ENCODE results near the gene FRMD4B. TPM values are rescaled to one million over a fixed set of nuclear protein-coding genes. Genes with fewer than 3 reads are reported as not detected.

Gene FRMD4B
- total and polyA plus RNA-seq, 4 donors: 16.6 to 96.4 (median 39.0) TPM

DNA sequence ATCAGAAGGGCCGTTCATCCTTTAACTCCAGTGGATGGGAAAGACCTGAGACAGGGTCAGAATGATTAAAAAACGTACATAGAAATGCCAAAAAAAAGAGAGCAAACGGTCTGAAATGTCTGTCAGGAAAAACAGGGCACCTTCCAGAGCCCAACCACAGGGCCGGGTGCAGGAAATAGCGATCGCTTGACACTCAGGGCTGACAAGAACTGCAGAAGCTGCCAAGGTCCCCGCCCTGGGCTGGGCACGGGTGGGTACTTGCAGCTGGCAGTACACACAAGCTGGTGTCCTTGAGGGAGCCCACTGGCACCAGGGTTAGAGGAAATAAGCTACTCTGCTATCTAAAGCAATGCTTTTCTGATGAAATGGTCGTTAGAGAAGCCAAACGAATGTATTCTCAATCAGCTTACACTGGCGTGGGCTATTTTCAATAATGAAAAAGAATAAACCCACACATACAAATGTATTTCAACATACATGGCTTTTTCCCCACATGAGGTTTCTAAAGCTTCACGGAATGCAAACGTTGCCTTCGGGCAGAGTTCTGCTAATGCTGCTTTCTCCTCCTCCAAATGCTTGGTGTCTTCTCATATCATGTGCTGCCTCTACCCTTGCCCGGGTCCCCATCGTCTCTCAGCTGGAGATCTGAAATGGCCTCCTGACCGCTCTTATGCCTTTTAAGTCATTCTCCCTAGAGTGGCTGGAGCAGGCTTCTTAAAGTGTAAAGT, 15.6 kb downstream of the FRMD4B start:
- peaks cover 0 to 4% (median 2%) of the 10 kb centered on the region in 4 donors for H3K36me3 ChIP-seq (ENCODE audit: control insufficient read depth in 4 of 4, insufficient read depth in 4 of 4, low read length in 4 of 4)
- peak overlapping the region in 1 of 2 donors; percentile 34 for H3K9ac ChIP-seq (ENCODE audit: insufficient read depth in 1 of 2, low read length in 2 of 2)
- TF ChIP-seq, protein P1, sequence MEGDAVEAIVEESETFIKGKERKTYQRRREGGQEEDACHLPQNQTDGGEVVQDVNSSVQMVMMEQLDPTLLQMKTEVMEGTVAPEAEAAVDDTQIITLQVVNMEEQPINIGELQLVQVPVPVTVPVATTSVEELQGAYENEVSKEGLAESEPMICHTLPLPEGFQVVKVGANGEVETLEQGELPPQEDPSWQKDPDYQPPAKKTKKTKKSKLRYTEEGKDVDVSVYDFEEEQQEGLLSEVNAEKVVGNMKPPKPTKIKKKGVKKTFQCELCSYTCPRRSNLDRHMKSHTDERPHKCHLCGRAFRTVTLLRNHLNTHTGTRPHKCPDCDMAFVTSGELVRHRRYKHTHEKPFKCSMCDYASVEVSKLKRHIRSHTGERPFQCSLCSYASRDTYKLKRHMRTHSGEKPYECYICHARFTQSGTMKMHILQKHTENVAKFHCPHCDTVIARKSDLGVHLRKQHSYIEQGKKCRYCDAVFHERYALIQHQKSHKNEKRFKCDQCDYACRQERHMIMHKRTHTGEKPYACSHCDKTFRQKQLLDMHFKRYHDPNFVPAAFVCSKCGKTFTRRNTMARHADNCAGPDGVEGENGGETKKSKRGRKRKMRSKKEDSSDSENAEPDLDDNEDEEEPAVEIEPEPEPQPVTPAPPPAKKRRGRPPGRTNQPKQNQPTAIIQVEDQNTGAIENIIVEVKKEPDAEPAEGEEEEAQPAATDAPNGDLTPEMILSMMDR (IDR thresholded peaks at IDR 0.05; ENCODE audit: control extremely low read depth, extremely low read depth): no peak
- H3K4me1 ChIP-seq (ENCODE audit: control insufficient read depth in 5 of 5, insufficient read depth in 5 of 5, low read length in 5 of 5): peaks cover 0 to 22% (median 4%) of the 10 kb centered on the region in 5 donors
- peak; percentile 79 for ATAC-seq (ENCODE audit: insufficient read depth, low FRiP score)
- H3K27ac ChIP-seq (ENCODE audit: low read depth in 1 of 2, low read length in 1 of 2): peak overlapping the region; percentile 22 to 85
- peak in 1 of 3 donors; percentile 49 for DNase-seq
- no peak overlapping the region for H3K4me3 ChIP-seq
- no peaks in the 10 kb centered on the region for H3K9me3 ChIP-seq (ENCODE audit: control insufficient read depth in 4 of 4, insufficient read depth in 3 of 4, low read length in 3 of 4)
- whole genome bisulfite sequencing, 2 donors: 15% methylated on average over 17 of the region's 17 CpGs
- no peaks in the 10 kb centered on the region for H3K27me3 ChIP-seq (ENCODE audit: control insufficient read depth in 3 of 3, insufficient read depth in 3 of 3, low read length in 2 of 3)

DNA sequence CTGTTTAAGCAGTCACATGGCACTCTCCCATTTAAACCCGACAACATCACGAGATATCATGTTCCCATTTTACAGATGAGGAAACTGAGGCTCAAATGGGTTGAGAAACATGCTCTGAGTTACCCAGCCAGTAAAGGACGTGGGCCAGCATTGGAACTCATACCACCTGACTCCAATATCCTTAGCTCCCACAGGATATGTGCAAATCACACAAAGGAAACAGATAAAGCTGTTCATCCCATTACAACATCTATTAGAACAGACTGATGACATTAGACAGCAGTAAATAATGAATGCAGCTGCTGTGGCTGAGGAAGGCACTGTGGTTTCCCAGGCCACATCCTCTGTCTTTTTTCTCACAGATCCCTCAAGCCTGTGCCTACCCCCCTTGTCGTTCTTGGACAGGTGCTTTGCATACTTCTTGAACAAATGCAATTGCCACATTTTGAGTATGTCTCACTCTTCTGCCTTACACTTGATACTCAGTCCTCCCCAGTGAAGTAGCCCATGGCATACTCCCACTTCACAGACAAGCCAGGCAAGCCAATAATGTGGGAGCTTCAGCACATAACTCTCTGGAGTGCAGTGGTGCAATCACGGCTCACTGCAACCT, 17.7 kb downstream of the FRMD4B start:
- H3K9me3 ChIP-seq (ENCODE audit: control insufficient read depth in 4 of 4, insufficient read depth in 3 of 4, low read length in 3 of 4): no peaks in the 10 kb centered on the region
- peaks cover 0 to 4% (median 2%) of the 10 kb centered on the region in 4 donors for H3K36me3 ChIP-seq (ENCODE audit: control insufficient read depth in 4 of 4, insufficient read depth in 4 of 4, low read length in 4 of 4)
- ATAC-seq (ENCODE audit: insufficient read depth, low FRiP score) (peak; percentile 14), DNase-seq (no peak)
- peaks cover 0 to 22% (median 4%) of the 10 kb centered on the region in 5 donors for H3K4me1 ChIP-seq (ENCODE audit: control insufficient read depth in 5 of 5, insufficient read depth in 5 of 5, low read length in 5 of 5)
- H3K9ac ChIP-seq (ENCODE audit: insufficient read depth in 1 of 2, low read length in 2 of 2): no peak overlapping the region
- H3K4me3 ChIP-seq: no peak overlapping the region
- peak overlapping the region in 1 of 2 donors; percentile 60 for H3K27ac ChIP-seq (ENCODE audit: low read depth in 1 of 2, low read length in 1 of 2)
- TF ChIP-seq, protein P1 (IDR thresholded peaks at IDR 0.05; ENCODE audit: control extremely low read depth, extremely low read depth): no peak
- 39 to 52% methylated on average over 5 of the region's 5 CpGs for WGBS, 2 donors
- H3K27me3 ChIP-seq (ENCODE audit: control insufficient read depth in 3 of 3, insufficient read depth in 3 of 3, low read length in 2 of 3): no peaks in the 10 kb centered on the region

DNA sequence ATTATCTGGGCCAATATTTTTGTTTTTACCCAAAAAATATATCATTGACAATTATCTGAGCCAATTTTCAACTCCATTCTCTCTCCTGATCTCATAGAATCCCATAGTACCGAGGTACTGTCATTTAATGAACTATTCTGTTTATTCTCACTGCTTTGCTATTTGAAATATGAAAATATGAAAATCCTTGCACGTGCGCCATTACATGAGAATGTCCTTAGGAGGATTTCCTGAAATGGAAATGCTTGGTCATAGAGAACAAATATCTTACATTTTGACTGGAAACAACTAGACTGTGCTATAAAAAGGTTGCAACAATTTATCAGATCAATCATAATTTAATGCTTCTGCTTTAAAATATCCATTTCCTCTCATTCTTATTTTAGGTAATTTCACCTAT, 18.3 kb downstream of the FRMD4B start:
- WGBS, 2 donors: 84 to 88% methylated on average over 3 of the region's 3 CpGs

More for the DNA sequence above, 18.3 kb downstream of the FRMD4B start:
- Histone ChIP-seq H3K36me3 (ENCODE audit: control insufficient read depth in 4 of 4, insufficient read depth in 4 of 4, low read length in 4 of 4) (peaks cover 0 to 4% (median 2%) of the 10 kb centered on the region in 4 donors), H3K27ac (ENCODE audit: low read depth in 1 of 2, low read length in 1 of 2) (no peak overlapping the region), H3K27me3 (ENCODE audit: control insufficient read depth in 3 of 3, insufficient read depth in 3 of 3, low read length in 2 of 3) (no peaks in the 10 kb centered on the region), H3K4me3 (no peak overlapping the region), H3K9me3 (ENCODE audit: control insufficient read depth in 4 of 4, insufficient read depth in 3 of 4, low read length in 3 of 4) (no peaks in the 10 kb centered on the region), H3K4me1 (ENCODE audit: control insufficient read depth in 5 of 5, insufficient read depth in 5 of 5, low read length in 5 of 5) (peaks cover 0 to 19% (median 4%) of the 10 kb centered on the region in 5 donors), H3K9ac (ENCODE audit: insufficient read depth in 1 of 2, low read length in 2 of 2) (no peak overlapping the region)
- TF ChIP-seq, protein P1 (IDR thresholded peaks at IDR 0.05; ENCODE audit: control extremely low read depth, extremely low read depth): no peak
- ATAC-seq (ENCODE audit: insufficient read depth, low FRiP score) (no peak), DNase-seq (no peak)
